Ascending aorta (tissue), 2 donors: ENCODE measurements around the gene TCAP. TPM values are rescaled to one million over a fixed set of nuclear protein-coding genes. Genes with fewer than 3 reads are reported as not detected.

ENCODE experiments used
- DNase-seq, 2 donors: peaks; one replicate each; pipeline ENCODE4 v3.0.0-alpha.2; 2019; ENCODE audit warnings: low spot score in 2 of 2
- H3K27ac ChIP-seq, 2 donors: fragments of 200-600 bp; sonication (generic); one replicate each; pipeline ENCODE4 v1.5.1; 2016 to 2017; ENCODE audit warnings: mild to moderate bottlenecking in 1 of 2
- H3K27me3 ChIP-seq: fragments of 200-600 bp; sonication (generic); one replicate; pipeline ENCODE4 v1.5.1; 2017
- H3K36me3 ChIP-seq, 2 donors: fragments of 200-600 bp; sonication (generic); one replicate each; pipeline ENCODE4 v1.5.1; 2016
- H3K4me1 ChIP-seq, 2 donors: fragments of 200-600 bp; sonication (generic); one replicate each; pipeline ENCODE4 v1.5.1; 2016 to 2017; ENCODE audit warnings: mild to moderate bottlenecking in 1 of 2
- H3K4me3 ChIP-seq, 2 donors: fragments of 200-600 bp; sonication (generic); one replicate each; pipeline ENCODE4 v1.5.1; 2016 to 2017; ENCODE audit warnings: mild to moderate bottlenecking in 1 of 2
- H3K9me3 ChIP-seq, 2 donors: fragments of 200-600 bp; sonication (generic); one replicate each; pipeline ENCODE4 v1.5.1; 2016
- intact Hi-C: fragments of 100-400 bp; cut with DNase I; formaldehyde crosslinking; loops from one replicate; pipeline ENCODE4 v1.15.1; 2023
- total RNA-seq: library from RNA; depleted of rRNA; stranded (reverse); fragments of >200 nt; gene quantifications from one replicate; pipeline ENCODE4 v1.1.0, GENCODE V29; 2016
- TF ChIP-seq, protein P1 (sequence below), 3 experiments: fragments of 200-600 bp in 2 of 3; fragments of 450-650 bp in 1 of 3; sonication (generic) in 2 of 3; IDR thresholded peaks; one replicate each; pipeline ENCODE4 v1.5.1; 2016 to 2019; ENCODE audit warnings: antibody characterized with exemption in 3 of 3, mild to moderate bottlenecking in 1 of 3, moderate library complexity in 1 of 3

TCAP gene, protein sequence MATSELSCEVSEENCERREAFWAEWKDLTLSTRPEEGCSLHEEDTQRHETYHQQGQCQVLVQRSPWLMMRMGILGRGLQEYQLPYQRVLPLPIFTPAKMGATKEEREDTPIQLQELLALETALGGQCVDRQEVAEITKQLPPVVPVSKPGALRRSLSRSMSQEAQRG
- not detected for total RNA-seq

- Histone ChIP-seq H3K36me3 (peaks cover 5 to 12% of the 10 kb centered on the region in 2 donors), H3K4me1 (peaks cover 25 to 58% of the 10 kb centered on the region in 2 donors), H3K4me3 (peak within 1 kb of the TSS in 1 of 2 donors; percentile 4), H3K27ac (peak within 1 kb of the TSS; percentile 68 to 74), H3K27me3 (no peaks in the 10 kb centered on the region), H3K9me3 (no peaks in the 10 kb centered on the region)
- intact Hi-C loops, result loop anchor here (5.0 kb wide), 1 partner anchor 67 kb away; the partner anchor contains the start of gene MIEN1
- DNase-seq, result no peak
- TF ChIP-seq, protein P1, sequence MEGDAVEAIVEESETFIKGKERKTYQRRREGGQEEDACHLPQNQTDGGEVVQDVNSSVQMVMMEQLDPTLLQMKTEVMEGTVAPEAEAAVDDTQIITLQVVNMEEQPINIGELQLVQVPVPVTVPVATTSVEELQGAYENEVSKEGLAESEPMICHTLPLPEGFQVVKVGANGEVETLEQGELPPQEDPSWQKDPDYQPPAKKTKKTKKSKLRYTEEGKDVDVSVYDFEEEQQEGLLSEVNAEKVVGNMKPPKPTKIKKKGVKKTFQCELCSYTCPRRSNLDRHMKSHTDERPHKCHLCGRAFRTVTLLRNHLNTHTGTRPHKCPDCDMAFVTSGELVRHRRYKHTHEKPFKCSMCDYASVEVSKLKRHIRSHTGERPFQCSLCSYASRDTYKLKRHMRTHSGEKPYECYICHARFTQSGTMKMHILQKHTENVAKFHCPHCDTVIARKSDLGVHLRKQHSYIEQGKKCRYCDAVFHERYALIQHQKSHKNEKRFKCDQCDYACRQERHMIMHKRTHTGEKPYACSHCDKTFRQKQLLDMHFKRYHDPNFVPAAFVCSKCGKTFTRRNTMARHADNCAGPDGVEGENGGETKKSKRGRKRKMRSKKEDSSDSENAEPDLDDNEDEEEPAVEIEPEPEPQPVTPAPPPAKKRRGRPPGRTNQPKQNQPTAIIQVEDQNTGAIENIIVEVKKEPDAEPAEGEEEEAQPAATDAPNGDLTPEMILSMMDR (IDR thresholded peaks at IDR 0.05), result no peak
These were observed at the start of gene TCAP for GRCh38 chr17:39664581-39665561. TSS of gene TCAP (plus strand) at chr17:39665349. CDS start at chr17:39665360, 11 bp downstream.

DNA sequence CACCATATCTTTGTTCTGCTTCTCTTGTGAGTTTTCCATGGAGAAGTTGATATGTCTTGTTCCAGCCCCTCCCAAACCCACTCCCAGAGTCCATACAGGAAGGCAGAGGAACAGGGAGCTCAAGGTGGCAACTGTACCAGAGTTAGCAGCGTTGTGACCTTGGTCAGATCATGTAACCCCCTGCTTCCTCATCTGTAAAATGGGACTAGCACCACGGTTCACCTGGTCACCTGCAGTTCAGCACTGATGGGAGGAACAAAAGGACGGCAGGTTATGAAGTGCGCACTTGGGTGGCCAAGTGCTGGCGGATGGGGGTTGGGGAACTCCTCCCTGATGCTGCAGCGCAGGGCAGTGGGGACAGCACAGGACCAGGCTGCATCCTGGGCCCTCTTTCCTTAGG lies 49.7 kb upstream of the TCAP start:
- Histone ChIP-seq H3K36me3 (no peaks in the 10 kb centered on the region), H3K9me3 (no peaks in the 10 kb centered on the region), H3K27ac (no peak overlapping the region), H3K27me3 (no peaks in the 10 kb centered on the region), H3K4me3 (no peak overlapping the region), H3K4me1 (no peaks in the 10 kb centered on the region)
- intact Hi-C loops, result no loop called here
- TF ChIP-seq, protein P1 (IDR thresholded peaks at IDR 0.05), result no peak
- no peak for DNase-seq

GRCh38 chr17:39617100-39617445 lies 48.1 kb upstream of the TCAP start:
- no peaks in the 10 kb centered on the region for H3K4me1 ChIP-seq
- no peaks in the 10 kb centered on the region for H3K9me3 ChIP-seq
- H3K27me3 ChIP-seq, result no peaks in the 10 kb centered on the region
- H3K27ac ChIP-seq, result no peak overlapping the region
- no peaks in the 10 kb centered on the region for H3K36me3 ChIP-seq
- peak overlapping the region; percentile 70 to 79 for H3K4me3 ChIP-seq
- intact Hi-C loops, result no loop called here
- TF ChIP-seq, protein P1 (IDR thresholded peaks at IDR 0.05), result no peak
- no peak for DNase-seq

- Histone ChIP-seq H3K4me3 (peak overlapping the region; percentile 70 to 79), H3K36me3 (no peaks in the 10 kb centered on the region), H3K27me3 (no peaks in the 10 kb centered on the region), H3K27ac (no peak overlapping the region), H3K4me1 (no peaks in the 10 kb centered on the region), H3K9me3 (no peaks in the 10 kb centered on the region)
- intact Hi-C loops, result no loop called here
- peak in 1 of 2 donors; percentile 77 for DNase-seq
- TF ChIP-seq, protein P1 (IDR thresholded peaks at IDR 0.05), result peak in 1 of 3 experiments; percentile 9
These were observed 47.5 kb upstream of the TCAP start for GRCh38 chr17:39617446-39618245.

DNA sequence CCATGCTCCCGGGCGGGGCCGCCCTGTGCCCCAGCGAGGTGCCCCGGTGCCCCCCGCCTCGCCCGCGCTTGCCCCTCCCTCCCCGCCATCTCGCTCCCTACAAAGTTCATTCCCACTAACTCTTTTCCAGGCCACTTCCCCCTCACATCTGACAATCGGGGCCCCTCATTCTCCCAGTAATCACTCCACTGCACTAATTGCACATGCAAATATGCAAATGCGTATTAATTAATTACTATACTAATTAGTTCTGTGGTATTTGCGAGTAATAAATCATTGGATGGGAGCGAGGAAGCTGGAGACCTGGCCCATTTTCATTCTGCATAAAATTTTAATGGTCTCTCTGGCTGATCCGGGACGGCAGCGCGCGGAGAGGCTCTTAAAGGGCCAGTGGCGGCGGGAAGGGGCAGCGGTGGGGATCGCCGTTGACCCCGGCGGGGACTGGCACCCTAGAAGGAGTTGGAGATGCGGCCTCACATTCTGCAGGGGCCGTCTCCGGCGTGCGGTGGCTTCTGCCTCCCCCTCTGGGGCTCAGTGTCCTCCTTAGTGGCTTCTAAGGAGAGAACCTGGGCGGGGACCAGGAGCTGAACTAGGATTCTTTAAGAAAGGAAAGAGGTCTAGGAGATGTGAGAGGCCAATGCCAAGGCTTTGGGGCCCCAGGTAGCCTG lies 46.8 kb upstream of the TCAP start:
- TF ChIP-seq, protein P1 (IDR thresholded peaks at IDR 0.05), result no peak
- no peak overlapping the region for H3K27ac ChIP-seq
- DNase-seq, result no peak
- H3K36me3 ChIP-seq, result no peaks in the 10 kb centered on the region
- H3K4me1 ChIP-seq, result peaks cover 0 to 2% of the 10 kb centered on the region in 2 donors
- H3K27me3 ChIP-seq, result no peaks in the 10 kb centered on the region
- peak overlapping the region; percentile 70 to 79 for H3K4me3 ChIP-seq
- H3K9me3 ChIP-seq, result no peaks in the 10 kb centered on the region
- intact Hi-C loops, result no loop called here
